HepG2 (cell line): Measurements from ENCODE around the gene SPRED2. TPM values are rescaled to one million over a fixed set of nuclear protein-coding genes. Genes with fewer than 3 reads are reported as not detected.

Experiments
- ATF7-NPFF ChIP-seq: sonication (generic); formaldehyde crosslinking; IDR thresholded peaks from 2 replicates; pipeline ENCODE4 v1.8.1; 2023; ENCODE audit warnings: mild to moderate bottlenecking, low read depth, missing genetic modification reagents, moderate library complexity
- BCL3 ChIP-seq: sonication (generic); formaldehyde crosslinking; IDR thresholded peaks from 2 replicates; pipeline ENCODE4 v1.5.1; 2020; ENCODE audit warnings: mild to moderate bottlenecking, missing genetic modification reagents, moderate library complexity
- HNF4G ChIP-seq, 2 experiments: sonication (generic) in 1 of 2; formaldehyde crosslinking in 1 of 2; IDR thresholded peaks; 2 replicates each; pipeline versions ENCODE4 v1.4.0 to v1.6.1; 2011 to 2020; ENCODE audit warnings: borderline replicate concordance in 2 of 2, low read depth in 2 of 2, mild to moderate bottlenecking in 2 of 2, low read length in 1 of 2, missing genetic modification reagents in 1 of 2, moderate library complexity in 1 of 2
- ZNF280B ChIP-seq: sonication (generic); formaldehyde crosslinking; IDR thresholded peaks from 2 replicates; pipeline ENCODE4 v1.5.0; 2020; ENCODE audit warnings: missing genetic modification reagents, mild to moderate bottlenecking, borderline replicate concordance
- ZNF562 ChIP-seq: sonication (generic); formaldehyde crosslinking; IDR thresholded peaks from 2 replicates; pipeline ENCODE4 v1.8.0; 2022; ENCODE audit warnings: missing genetic modification reagents, borderline replicate concordance
- polyA plus RNA-seq, 8 experiments: library from polyadenylated mRNA; depleted of rRNA in 3 of 8; stranded (reverse) in 7 of 8; unstranded in 1 of 8; fragments of >200 nt; fragmentation: Illumina TruSeq in 4 of 8; extraction: Trizol in 4 of 8; gene quantifications; 2 replicates each; pipeline versions ENCODE4 v1.2.1 to v1.2.3, GENCODE V29; 2011 to 2016; ENCODE audit warnings: low read depth in 4 of 8, missing spikeins in 1 of 8, mixed read lengths in 1 of 8; ENCODE audit not compliant: insufficient read depth in 1 of 8
- total RNA-seq, 5 experiments: library from RNA; depleted of rRNA; stranded (reverse); fragments of >200 nt; fragmentation: Illumina TruSeq; extraction: Trizol; gene quantifications; 2 replicates each; pipeline ENCODE4 v1.2.3, GENCODE V29; 2016; ENCODE audit warnings: low read depth in 1 of 5
- TF ChIP-seq, protein P1 (sequence below): sonication (generic); formaldehyde crosslinking; IDR thresholded peaks from 2 replicates; pipeline ENCODE4 v1.8.1; 2022; ENCODE audit warnings: low read depth, mild to moderate bottlenecking, missing genetic modification reagents
- TF ChIP-seq, protein P2 (sequence below): sonication (generic); formaldehyde crosslinking; IDR thresholded peaks from 2 replicates; pipeline ENCODE4 v1.5.1; 2020; ENCODE audit warnings: missing genetic modification reagents, mild to moderate bottlenecking, borderline replicate concordance

The SPRED2 gene
- total and polyA plus RNA-seq, 2 of the 13 experiments (the other 11 are each of a cell fraction or from before 2014, with no cell fraction given) = 13.0 to 37.0 TPM

DNA sequence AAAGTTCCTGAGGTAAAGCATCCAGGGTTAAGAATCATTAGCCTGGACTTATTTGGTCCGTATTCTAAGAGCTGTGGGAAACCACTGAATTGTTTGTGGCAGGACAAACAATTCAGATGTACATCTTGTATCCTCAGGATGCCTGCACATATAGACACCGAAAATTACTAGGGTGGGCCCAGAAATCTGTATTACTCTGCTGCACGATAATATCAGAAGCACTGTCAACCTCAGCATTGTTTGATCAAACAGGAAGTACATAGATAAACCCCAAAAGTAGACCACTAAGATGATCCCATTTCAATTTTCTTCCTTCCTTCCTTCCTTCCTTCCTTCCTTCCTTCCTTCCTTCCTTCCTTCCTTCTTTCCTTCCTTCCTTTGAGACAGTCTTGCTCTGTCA, 34.2 kb upstream of the SPRED2 start (continued):
- TF ChIP-seq ATF7-NPFF (CRISPR knock-in tag) (no peak), ZNF562 (no peak), ZNF280B (CRISPR knock-in tag) (no peak), BCL3 (CRISPR knock-in tag) (no peak), HNF4G (IDR thresholded peaks at IDR 0.05; ENCODE audit: borderline replicate concordance, low read depth, low read length) (no peak), HNF4G (CRISPR knock-in tag; IDR thresholded peaks at IDR 0.05; ENCODE audit: borderline replicate concordance, low read depth) (no peak)
- TF ChIP-seq, protein P1, sequence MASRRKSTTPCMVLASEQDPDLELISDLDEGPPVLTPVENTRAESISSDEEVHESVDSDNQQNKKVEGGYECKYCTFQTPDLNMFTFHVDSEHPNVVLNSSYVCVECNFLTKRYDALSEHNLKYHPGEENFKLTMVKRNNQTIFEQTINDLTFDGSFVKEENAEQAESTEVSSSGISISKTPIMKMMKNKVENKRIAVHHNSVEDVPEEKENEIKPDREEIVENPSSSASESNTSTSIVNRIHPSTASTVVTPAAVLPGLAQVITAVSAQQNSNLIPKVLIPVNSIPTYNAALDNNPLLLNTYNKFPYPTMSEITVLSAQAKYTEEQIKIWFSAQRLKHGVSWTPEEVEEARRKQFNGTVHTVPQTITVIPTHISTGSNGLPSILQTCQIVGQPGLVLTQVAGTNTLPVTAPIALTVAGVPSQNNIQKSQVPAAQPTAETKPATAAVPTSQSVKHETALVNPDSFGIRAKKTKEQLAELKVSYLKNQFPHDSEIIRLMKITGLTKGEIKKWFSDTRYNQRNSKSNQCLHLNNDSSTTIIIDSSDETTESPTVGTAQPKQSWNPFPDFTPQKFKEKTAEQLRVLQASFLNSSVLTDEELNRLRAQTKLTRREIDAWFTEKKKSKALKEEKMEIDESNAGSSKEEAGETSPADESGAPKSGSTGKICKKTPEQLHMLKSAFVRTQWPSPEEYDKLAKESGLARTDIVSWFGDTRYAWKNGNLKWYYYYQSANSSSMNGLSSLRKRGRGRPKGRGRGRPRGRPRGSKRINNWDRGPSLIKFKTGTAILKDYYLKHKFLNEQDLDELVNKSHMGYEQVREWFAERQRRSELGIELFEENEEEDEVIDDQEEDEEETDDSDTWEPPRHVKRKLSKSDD (CRISPR knock-in tag) = no peak
- TF ChIP-seq, protein P2, sequence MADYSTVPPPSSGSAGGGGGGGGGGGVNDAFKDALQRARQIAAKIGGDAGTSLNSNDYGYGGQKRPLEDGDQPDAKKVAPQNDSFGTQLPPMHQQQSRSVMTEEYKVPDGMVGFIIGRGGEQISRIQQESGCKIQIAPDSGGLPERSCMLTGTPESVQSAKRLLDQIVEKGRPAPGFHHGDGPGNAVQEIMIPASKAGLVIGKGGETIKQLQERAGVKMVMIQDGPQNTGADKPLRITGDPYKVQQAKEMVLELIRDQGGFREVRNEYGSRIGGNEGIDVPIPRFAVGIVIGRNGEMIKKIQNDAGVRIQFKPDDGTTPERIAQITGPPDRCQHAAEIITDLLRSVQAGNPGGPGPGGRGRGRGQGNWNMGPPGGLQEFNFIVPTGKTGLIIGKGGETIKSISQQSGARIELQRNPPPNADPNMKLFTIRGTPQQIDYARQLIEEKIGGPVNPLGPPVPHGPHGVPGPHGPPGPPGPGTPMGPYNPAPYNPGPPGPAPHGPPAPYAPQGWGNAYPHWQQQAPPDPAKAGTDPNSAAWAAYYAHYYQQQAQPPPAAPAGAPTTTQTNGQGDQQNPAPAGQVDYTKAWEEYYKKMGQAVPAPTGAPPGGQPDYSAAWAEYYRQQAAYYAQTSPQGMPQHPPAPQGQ (CRISPR knock-in tag) = no peak
